KBM-7 (cell line): Measurements from ENCODE around the gene ARL15.

Source experiments
- DNase-seq: peaks from one replicate; pipeline ENCODE4 v3.0.0-alpha.2; 2015
- in situ Hi-C: fragments of 300-500 bp; cut with MboI; formaldehyde crosslinking; loops from 2 replicates; pipeline ENCODE4 v1.14.3; 2020; ENCODE audit warnings: low sequenced_read_pairs, low pct_unique_long_range_greater_than_20kb, mixed read lengths

The ARL15 gene

GRCh38 chr5:54180630-54181031, 129.7 kb downstream of the ARL15 start:
- in situ Hi-C loops: no loop called here
- DNase-seq: no peak

GRCh38 chr5:54178991-54179390, 131.4 kb downstream of the ARL15 start:
- in situ Hi-C loops: no loop called here
- DNase-seq: no peak

- DNase-seq: no peak
- in situ Hi-C loops: no loop called here
These were observed 132.2 kb downstream of the ARL15 start for GRCh38 chr5:54178207-54178606.

GRCh38 chr5:54177058-54177457, 133.3 kb downstream of the ARL15 start:
- DNase-seq: no peak
- in situ Hi-C loops: no loop called here

GRCh38 chr5:54176066-54176830, 134.1 kb downstream of the ARL15 start:
- in situ Hi-C loops: no loop called here
- DNase-seq: no peak

- in situ Hi-C loops: no loop called here
- no peak for DNase-seq
These were observed 137.1 kb downstream of the ARL15 start for GRCh38 chr5:54173251-54173650.

GRCh38 chr5:54171645-54172384, 138.6 kb downstream of the ARL15 start:
- in situ Hi-C loops: no loop called here
- DNase-seq: peak; percentile 31

- no peak for DNase-seq
- in situ Hi-C loops: no loop called here
These were observed 144.7 kb downstream of the ARL15 start for GRCh38 chr5:54165687-54166086.

- in situ Hi-C loops: no loop called here
- no peak for DNase-seq
These were observed 148.2 kb downstream of the ARL15 start for GRCh38 chr5:54162184-54162583.

GRCh38 chr5:54160329-54160728, 150.0 kb downstream of the ARL15 start:
- in situ Hi-C loops: no loop called here
- no peak for DNase-seq

- in situ Hi-C loops: no loop called here
- DNase-seq: no peak
These were observed 150.5 kb downstream of the ARL15 start for GRCh38 chr5:54159893-54160195.

- in situ Hi-C loops: no loop called here
- DNase-seq: peak; percentile 61
These were observed 151.1 kb downstream of the ARL15 start for GRCh38 chr5:54159153-54159892.

GRCh38 chr5:54156577-54156976, 153.8 kb downstream of the ARL15 start:
- in situ Hi-C loops: no loop called here
- no peak for DNase-seq

GRCh38 chr5:54150841-54151240, 159.5 kb downstream of the ARL15 start:
- no peak for DNase-seq
- in situ Hi-C loops: no loop called here

GRCh38 chr5:54148858-54149257, 161.5 kb downstream of the ARL15 start:
- in situ Hi-C loops: no loop called here
- DNase-seq: no peak

GRCh38 chr5:54148067-54148845, 162.1 kb downstream of the ARL15 start:
- in situ Hi-C loops: no loop called here
- no peak for DNase-seq

- in situ Hi-C loops: no loop called here
- DNase-seq: no peak
These were observed 163.5 kb downstream of the ARL15 start for GRCh38 chr5:54146916-54147315.

GRCh38 chr5:54146390-54146789, 164.0 kb downstream of the ARL15 start:
- DNase-seq: no peak
- in situ Hi-C loops: no loop called here

GRCh38 chr5:54140247-54140840, 170.0 kb downstream of the ARL15 start:
- no peak for DNase-seq
- in situ Hi-C loops: no loop called here
